A549 (cell line): ENCODE results near the gene DOP1A. TPM values are rescaled to one million over a fixed set of nuclear protein-coding genes. Genes with fewer than 3 reads are reported as not detected.

Experiments used
- ATAC-seq, 2 experiments: fragments of 200-7000 bp in 1 of 2; fragments of >200 bp in 1 of 2; cut with Nextera tagmentation in 1 of 2; cut with Tn5 transposase in 1 of 2; 3 replicates each; pipeline versions ENCODE4 v1.8.0 to v1.9.1; 2018 to 2020; ENCODE audit warnings: mild to moderate bottlenecking in 1 of 2, moderate library complexity in 1 of 2
- CTCF ChIA-PET: fragments of 300-600 bp; sonication (Branson Sonifier 250); formaldehyde crosslinking; extraction: SDS; loops from one replicate; lab custom pipeline; 2021; ENCODE audit warnings: antibody characterized with exemption, inconsistent platforms; lab: Yijun Ruan, JAX
- POLR2A ChIA-PET: fragments of 350-600 bp; formaldehyde crosslinking; extraction: SDS; loops from one replicate; lab custom pipeline; 2021; ENCODE audit warnings: antibody characterized with exemption, inconsistent platforms; lab: Yijun Ruan, JAX
- DNase-seq, 2 experiments: peaks; one replicate each; pipeline versions ENCODE4 v3.0.0 to v3.0.0-alpha.2; 2011 to 2016; ENCODE audit warnings: low read depth in 1 of 2, low spot score in 1 of 2
- FAIRE-seq: peaks from 2 replicates; lab custom pipeline; 2011; peaks lifted over from hg19 to GRCh38; lab: Jason Lieb, UNC
- H3K27ac ChIP-seq, 2 experiments: fragments of >200 bp; sonication (Bioruptor Twin); formaldehyde crosslinking; 3 replicates each; pipeline ENCODE4 v1.5.1; 2016 to 2017
- H3K4me1 ChIP-seq: fragments of >200 bp; sonication (Bioruptor Twin); formaldehyde crosslinking; 3 replicates; pipeline ENCODE4 v1.6.1; 2016
- H3K4me2 ChIP-seq: fragments of >200 bp; sonication (Bioruptor Twin); formaldehyde crosslinking; 3 replicates; pipeline ENCODE4 v1.6.1; 2016
- H3K4me3 ChIP-seq: fragments of >200 bp; sonication (Bioruptor Twin); formaldehyde crosslinking; 3 replicates; pipeline ENCODE4 v1.5.1; 2016
- H3K9me3 ChIP-seq: fragments of >200 bp; sonication (Bioruptor Twin); formaldehyde crosslinking; 3 replicates; pipeline ENCODE4 v1.6.1; 2016
- CBX2 ChIP-seq: fragments of 200-600 bp; sonication (generic); IDR thresholded peaks from 2 replicates; pipeline ENCODE4 v1.6.1; 2016; ENCODE audit warnings: low read depth, mild to moderate bottlenecking, borderline replicate concordance
- CBX8 ChIP-seq: fragments of 200-600 bp; sonication (generic); IDR thresholded peaks from 2 replicates; pipeline ENCODE4 v1.6.1; 2016
- CTCF ChIP-seq: fragments of >200 bp; sonication (Bioruptor Twin); formaldehyde crosslinking; IDR thresholded peaks from 3 replicates; pipeline ENCODE4 v1.5.1; 2016
- EHMT2 ChIP-seq: fragments of 200-600 bp; sonication (generic); IDR thresholded peaks from 2 replicates; pipeline ENCODE4 v1.6.1; 2016; ENCODE audit warnings: antibody characterized with exemption, low read depth, mild to moderate bottlenecking, moderate library complexity
- ESRRA ChIP-seq: fragments of 150-350 bp; IDR thresholded peaks from 2 replicates; pipeline ENCODE4 v1.6.1; 2014; ENCODE audit warnings: mild to moderate bottlenecking, low read length, borderline replicate concordance
- FOSL2 ChIP-seq, 2 experiments: fragments of 450-650 bp in 1 of 2; fragments of >200 bp in 1 of 2; sonication (Bioruptor Twin) in 1 of 2; formaldehyde crosslinking; IDR thresholded peaks; 2 replicates each; pipeline versions ENCODE4 v1.5.0 to v1.6.1; 2016 to 2020; ENCODE audit warnings: mild to moderate bottlenecking in 1 of 2, moderate library complexity in 1 of 2
- FOXS1 ChIP-seq: fragments of 250-450 bp; sonication (Bioruptor Pico); IDR thresholded peaks from 2 replicates; pipeline ENCODE4 v1.5.0; 2020; ENCODE audit warnings: mild to moderate bottlenecking, moderate library complexity
- HEYL ChIP-seq: fragments of 250-450 bp; sonication (Bioruptor Pico); IDR thresholded peaks from 2 replicates; pipeline ENCODE4 v1.8.0; 2021; ENCODE audit warnings: mild to moderate bottlenecking, moderate library complexity
- HOXA7 ChIP-seq: fragments of 250-450 bp; sonication (Bioruptor Pico); IDR thresholded peaks from 2 replicates; pipeline ENCODE4 v1.5.0; 2020; ENCODE audit warnings: mild to moderate bottlenecking, moderate library complexity
- HOXB13 ChIP-seq: fragments of 250-450 bp; sonication (Bioruptor Pico); IDR thresholded peaks from 2 replicates; pipeline ENCODE4 v1.5.0; 2020; ENCODE audit warnings: low read depth, mild to moderate bottlenecking, moderate library complexity
- JUN ChIP-seq, 2 experiments: fragments of >200 bp; sonication (Bioruptor Twin); formaldehyde crosslinking; IDR thresholded peaks; 2 replicates in 1 of 2; 3 replicates in 1 of 2; pipeline ENCODE4 v1.6.1; 2016 to 2017
- KDM1A ChIP-seq: fragments of 200-600 bp; sonication (generic); IDR thresholded peaks from 2 replicates; pipeline ENCODE4 v1.6.1; 2016; ENCODE audit warnings: low read depth, mild to moderate bottlenecking
- MYC ChIP-seq: IDR thresholded peaks from 2 replicates; pipeline ENCODE4 v1.6.1; 2012; ENCODE audit warnings: mild to moderate bottlenecking, inconsistent platforms, low read length, improper control_type of control experiment, borderline replicate concordance
- NR3C1 ChIP-seq: fragments of >200 bp; sonication (Bioruptor Twin); formaldehyde crosslinking; IDR thresholded peaks from 3 replicates; pipeline ENCODE4 v1.6.1; 2017
- POLR2AphosphoS2 ChIP-seq: conservative IDR thresholded peaks from 2 replicates; pipeline ENCODE4 v1.6.1; 2012; ENCODE audit warnings: low read length, improper control_type of control experiment, inconsistent platforms
- RAD21 ChIP-seq, 2 experiments: fragments of >200 bp in 1 of 2; sonication (Bioruptor Twin) in 1 of 2; formaldehyde crosslinking in 1 of 2; IDR thresholded peaks in 1 of 2; conservative IDR thresholded peaks in 1 of 2; 2 replicates in 1 of 2; 3 replicates in 1 of 2; pipeline ENCODE4 v1.6.1; 2012 to 2018; ENCODE audit warnings: inconsistent platforms in 1 of 2
- RARB ChIP-seq: fragments of 250-450 bp; sonication (Bioruptor Pico); IDR thresholded peaks from 2 replicates; pipeline ENCODE4 v1.8.0; 2021; ENCODE audit warnings: mild to moderate bottlenecking, moderate library complexity
- SMC3 ChIP-seq: fragments of >200 bp; sonication (Bioruptor Twin); formaldehyde crosslinking; IDR thresholded peaks from 3 replicates; pipeline ENCODE4 v1.6.1; 2018; ENCODE audit warnings: inconsistent platforms
- ZSCAN20 ChIP-seq: fragments of 250-450 bp; sonication (Bioruptor Pico); IDR thresholded peaks from 2 replicates; pipeline ENCODE4 v1.8.0; 2022; ENCODE audit warnings: mild to moderate bottlenecking, moderate library complexity
- WGBS: methylation state at CpG from one replicate; pipeline ENCODE4 v1.1.6; 2017; ENCODE audit errors: missing lambda C conversion rate; 5-methylcytosine and 5-hydroxymethylcytosine counted together
- polyA plus RNA-seq, 4 experiments: library from polyadenylated mRNA; depleted of rRNA in 3 of 4; stranded (reverse); fragments of >200 nt; fragmentation: RNase III in 1 of 4; extraction: RNeasy Plus Mini Kit Qiagen cat#74134 plus additional on column Dnase treatment in 1 of 4; gene quantifications; 2 replicates in 3 of 4; 3 replicates in 1 of 4; pipeline ENCODE4 v1.2.3, GENCODE V29; 2011 to 2017
- TF ChIP-seq, protein P1 (sequence below): IDR thresholded peaks from 2 replicates; pipeline ENCODE4 v1.6.1; 2012; ENCODE audit warnings: low read depth, borderline replicate concordance
- TF ChIP-seq, protein P2 (sequence below): fragments of 150-350 bp; IDR thresholded peaks from 2 replicates; pipeline ENCODE4 v1.6.1; 2014; ENCODE audit warnings: low read depth, mild to moderate bottlenecking, low read length
- TF ChIP-seq, protein P3 (sequence below): fragments of 450-650 bp; IDR thresholded peaks from 2 replicates; pipeline ENCODE4 v1.6.1; 2014; ENCODE audit warnings: antibody characterized with exemption

Gene DOP1A
- polyA plus RNA-seq, 2 of the 4 experiments (the other 2 are of a cell fraction): 2.2 to 5.9 TPM

- ATAC-seq (no peak), DNase-seq (no peak), FAIRE-seq (no peak)
- Histone ChIP-seq H3K4me3 (no peak overlapping the region), H3K27ac (no peak overlapping the region), H3K4me2 (no peak overlapping the region), H3K9me3 (no peaks in the 10 kb centered on the region), H3K4me1 (peaks cover 5% of the 10 kb centered on the region; the same call in 1 of the 3 replicates)
- TF ChIP-seq FOXS1 (no peak), HOXA7 (CRISPR knock-in tag) (no peak), FOSL2 (IDR thresholded peaks at IDR 0.05) (no peak), FOSL2 (CRISPR knock-in tag; IDR thresholded peaks at IDR 0.05) (no peak), SMC3 (no peak), CBX2 (no peak), RAD21 (conservative IDR thresholded peaks at IDR 0.05 in 1 of 2, IDR thresholded peaks at IDR 0.05 in 1 of 2) (no peak), CTCF (no peak), KDM1A (no peak), POLR2AphosphoS2 (no peak), ESRRA (no peak), CBX8 (no peak)
- TF ChIP-seq, protein P1, sequence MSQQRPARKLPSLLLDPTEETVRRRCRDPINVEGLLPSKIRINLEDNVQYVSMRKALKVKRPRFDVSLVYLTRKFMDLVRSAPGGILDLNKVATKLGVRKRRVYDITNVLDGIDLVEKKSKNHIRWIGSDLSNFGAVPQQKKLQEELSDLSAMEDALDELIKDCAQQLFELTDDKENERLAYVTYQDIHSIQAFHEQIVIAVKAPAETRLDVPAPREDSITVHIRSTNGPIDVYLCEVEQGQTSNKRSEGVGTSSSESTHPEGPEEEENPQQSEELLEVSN: no peak
- TF ChIP-seq, protein P2, sequence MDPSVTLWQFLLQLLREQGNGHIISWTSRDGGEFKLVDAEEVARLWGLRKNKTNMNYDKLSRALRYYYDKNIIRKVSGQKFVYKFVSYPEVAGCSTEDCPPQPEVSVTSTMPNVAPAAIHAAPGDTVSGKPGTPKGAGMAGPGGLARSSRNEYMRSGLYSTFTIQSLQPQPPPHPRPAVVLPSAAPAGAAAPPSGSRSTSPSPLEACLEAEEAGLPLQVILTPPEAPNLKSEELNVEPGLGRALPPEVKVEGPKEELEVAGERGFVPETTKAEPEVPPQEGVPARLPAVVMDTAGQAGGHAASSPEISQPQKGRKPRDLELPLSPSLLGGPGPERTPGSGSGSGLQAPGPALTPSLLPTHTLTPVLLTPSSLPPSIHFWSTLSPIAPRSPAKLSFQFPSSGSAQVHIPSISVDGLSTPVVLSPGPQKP: no peak
- TF ChIP-seq, protein P3, sequence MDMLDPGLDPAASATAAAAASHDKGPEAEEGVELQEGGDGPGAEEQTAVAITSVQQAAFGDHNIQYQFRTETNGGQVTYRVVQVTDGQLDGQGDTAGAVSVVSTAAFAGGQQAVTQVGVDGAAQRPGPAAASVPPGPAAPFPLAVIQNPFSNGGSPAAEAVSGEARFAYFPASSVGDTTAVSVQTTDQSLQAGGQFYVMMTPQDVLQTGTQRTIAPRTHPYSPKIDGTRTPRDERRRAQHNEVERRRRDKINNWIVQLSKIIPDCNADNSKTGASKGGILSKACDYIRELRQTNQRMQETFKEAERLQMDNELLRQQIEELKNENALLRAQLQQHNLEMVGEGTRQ: no peak
- CTCF ChIA-PET: interaction anchor here (1.5 kb wide), 1 partner anchor 143 kb away, joined by 3 read pairs; no protein-coding TSS in a partner anchor
- WGBS: 90% methylated on average over 1 of the region's 1 CpG
- POLR2A ChIA-PET: no interaction called here
Measured at GRCh38 chr6:83071707-83072106, 4.2 kb downstream of the DOP1A start.

DNA sequence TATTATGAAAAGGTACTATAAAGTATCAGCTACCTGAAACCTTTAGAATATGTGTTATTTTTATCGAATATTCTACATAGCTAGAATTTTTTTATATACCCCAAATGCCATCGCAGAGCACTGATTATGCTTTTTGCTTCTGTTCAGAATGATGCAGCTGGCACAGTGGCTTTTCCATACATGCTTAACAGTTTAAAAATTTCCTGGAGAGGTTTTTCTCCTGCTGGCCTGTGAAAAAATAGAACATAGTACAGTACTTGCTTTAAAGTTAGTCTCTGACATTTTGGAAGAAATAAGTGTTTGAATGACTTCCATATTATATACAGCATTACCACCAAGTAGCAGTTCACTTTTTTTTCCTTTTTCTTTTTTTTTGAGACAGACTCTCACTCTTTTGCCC lies 5.3 kb downstream of the DOP1A start:
- CTCF ChIA-PET: interaction anchor here (1.5 kb wide), 1 partner anchor 142 kb away, joined by 3 read pairs; no protein-coding TSS in a partner anchor
- TF ChIP-seq POLR2AphosphoS2 (no peak), KDM1A (no peak), ESRRA (no peak), HOXB13 (CRISPR knock-in tag) (no peak), FOXS1 (no peak), ZSCAN20 (no peak), NR3C1 (no peak), CTCF (no peak), JUN (IDR thresholded peaks at IDR 0.05) (no peak), HEYL (CRISPR knock-in tag) (no peak), RARB (no peak), MYC (no peak), EHMT2 (no peak)
- H3K4me2 ChIP-seq: no peak overlapping the region
- H3K9me3 ChIP-seq: no peaks in the 10 kb centered on the region
- no peak for FAIRE-seq
- ATAC-seq: no peak
- H3K4me3 ChIP-seq: no peak overlapping the region
- 88% methylated on average over 2 of the region's 2 CpGs for WGBS
- H3K4me1 ChIP-seq: peaks cover 5% of the 10 kb centered on the region; the same call in 1 of the 3 replicates
- no peak overlapping the region for H3K27ac ChIP-seq
- POLR2A ChIA-PET: no interaction called here
- DNase-seq: no peak
